ENCODE measurements around the gene ZNF438.
"Not testable (repeated sequence)": the region's sequence is repeated elsewhere in the genome, so short reads cannot be mapped to it uniquely, and the experiment has no call there.

ZNF438 gene

GRCh38 chr10:31051703-31052102 lies 20.0 kb upstream of the ZNF438 start:
- Histone ChIP-seq H3K4me3 (ENCODE audit: low read length) (no peak overlapping the region), H3K27me3 (ENCODE audit: control insufficient read depth, insufficient read depth, low read length) (no peaks in the 10 kb centered on the region), H3K9me3 (ENCODE audit: control insufficient read depth, insufficient read depth, low read length) (no peaks in the 10 kb centered on the region), H3K27ac (ENCODE audit: low read length) (no peak overlapping the region), H3K4me1 (ENCODE audit: control insufficient read depth, insufficient read depth, low read length) (no peaks in the 10 kb centered on the region), H3K36me3 (ENCODE audit: control insufficient read depth, insufficient read depth, low read length) (no peaks in the 10 kb centered on the region)
- DNase-seq (ENCODE audit: low read depth, low spot score) = no peak
- WGBS (ENCODE audit: insufficient coverage, insufficient read length) = no CpG with 5 or more reads among the region's 4 CpGs

- no CpG with 5 or more reads among the region's 2 CpGs for WGBS (ENCODE audit: insufficient coverage, insufficient read length)
- H3K4me1 ChIP-seq (ENCODE audit: control insufficient read depth, insufficient read depth, low read length) = no peaks in the 10 kb centered on the region
- no peaks in the 10 kb centered on the region for H3K27me3 ChIP-seq (ENCODE audit: control insufficient read depth, insufficient read depth, low read length)
- H3K36me3 ChIP-seq (ENCODE audit: control insufficient read depth, insufficient read depth, low read length) = no peaks in the 10 kb centered on the region
- no peaks in the 10 kb centered on the region for H3K9me3 ChIP-seq (ENCODE audit: control insufficient read depth, insufficient read depth, low read length)
- no peak overlapping the region for H3K4me3 ChIP-seq (ENCODE audit: low read length)
- no peak for DNase-seq (ENCODE audit: low read depth, low spot score)
- H3K27ac ChIP-seq (ENCODE audit: low read length) = no peak overlapping the region
Observed at GRCh38 chr10:31042670-31043069, 11.0 kb upstream of the ZNF438 start.

- Histone ChIP-seq H3K4me1 (ENCODE audit: control insufficient read depth, insufficient read depth, low read length) (no peaks in the 10 kb centered on the region), H3K27me3 (ENCODE audit: control insufficient read depth, insufficient read depth, low read length) (no peaks in the 10 kb centered on the region), H3K9me3 (ENCODE audit: control insufficient read depth, insufficient read depth, low read length) (no peaks in the 10 kb centered on the region), H3K27ac (ENCODE audit: low read length) (no peak overlapping the region), H3K36me3 (ENCODE audit: control insufficient read depth, insufficient read depth, low read length) (no peaks in the 10 kb centered on the region), H3K4me3 (ENCODE audit: low read length) (no peak overlapping the region)
- DNase-seq (ENCODE audit: low read depth, low spot score) = no peak
- WGBS (ENCODE audit: insufficient coverage, insufficient read length) = no CpG with 5 or more reads among the region's 3 CpGs
Observed at GRCh38 chr10:31041011-31041410, 9.3 kb upstream of the ZNF438 start.

GRCh38 chr10:31039006-31039405 lies 7.3 kb upstream of the ZNF438 start:
- DNase-seq (ENCODE audit: low read depth, low spot score); H3K27ac ChIP-seq (ENCODE audit: low read length); H3K9me3 ChIP-seq (ENCODE audit: control insufficient read depth, insufficient read depth, low read length); H3K27me3 ChIP-seq (ENCODE audit: control insufficient read depth, insufficient read depth, low read length); H3K4me3 ChIP-seq (ENCODE audit: low read length); H3K36me3 ChIP-seq (ENCODE audit: control insufficient read depth, insufficient read depth, low read length); H3K4me1 ChIP-seq (ENCODE audit: control insufficient read depth, insufficient read depth, low read length): not testable (repeated sequence)
- no CpG with 5 or more reads among the region's 2 CpGs for WGBS (ENCODE audit: insufficient coverage, insufficient read length)

DNA sequence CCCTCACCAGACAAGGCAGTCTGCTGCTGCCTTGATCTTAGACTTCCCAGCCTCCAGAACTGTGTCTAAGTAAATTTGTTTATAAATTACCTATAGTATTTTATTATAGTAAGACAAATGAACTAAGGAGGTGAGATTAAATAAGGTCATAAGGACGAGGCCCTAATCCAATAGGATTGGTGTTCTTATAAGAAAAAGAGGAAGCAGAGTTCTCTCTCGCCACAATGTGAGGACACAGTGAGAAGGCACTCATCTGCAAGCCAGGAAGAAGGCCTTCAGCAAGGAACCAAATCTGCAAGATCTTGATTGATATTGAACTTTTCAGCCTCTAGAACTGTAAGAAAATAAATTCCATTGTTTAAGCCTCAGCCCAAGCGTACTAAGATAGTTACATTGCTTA lies 6.1 kb upstream of the ZNF438 start:
- Histone ChIP-seq H3K36me3 (ENCODE audit: control insufficient read depth, insufficient read depth, low read length) (no peaks in the 10 kb centered on the region), H3K4me1 (ENCODE audit: control insufficient read depth, insufficient read depth, low read length) (no peaks in the 10 kb centered on the region), H3K4me3 (ENCODE audit: low read length) (no peak overlapping the region), H3K27ac (ENCODE audit: low read length) (no peak overlapping the region), H3K27me3 (ENCODE audit: control insufficient read depth, insufficient read depth, low read length) (no peaks in the 10 kb centered on the region), H3K9me3 (ENCODE audit: control insufficient read depth, insufficient read depth, low read length) (no peaks in the 10 kb centered on the region)
- no CpG with 5 or more reads among the region's 3 CpGs for WGBS (ENCODE audit: insufficient coverage, insufficient read length)
- DNase-seq (ENCODE audit: low read depth, low spot score) = no peak

- peak; percentile 68 for DNase-seq (ENCODE audit: low read depth, low spot score)
- H3K27ac ChIP-seq (ENCODE audit: low read length) = no peak overlapping the region
- no CpG with 5 or more reads among the region's 4 CpGs for WGBS (ENCODE audit: insufficient coverage, insufficient read length)
Observed at GRCh38 chr10:31036209-31036608, 4.5 kb upstream of the ZNF438 start.

DNA sequence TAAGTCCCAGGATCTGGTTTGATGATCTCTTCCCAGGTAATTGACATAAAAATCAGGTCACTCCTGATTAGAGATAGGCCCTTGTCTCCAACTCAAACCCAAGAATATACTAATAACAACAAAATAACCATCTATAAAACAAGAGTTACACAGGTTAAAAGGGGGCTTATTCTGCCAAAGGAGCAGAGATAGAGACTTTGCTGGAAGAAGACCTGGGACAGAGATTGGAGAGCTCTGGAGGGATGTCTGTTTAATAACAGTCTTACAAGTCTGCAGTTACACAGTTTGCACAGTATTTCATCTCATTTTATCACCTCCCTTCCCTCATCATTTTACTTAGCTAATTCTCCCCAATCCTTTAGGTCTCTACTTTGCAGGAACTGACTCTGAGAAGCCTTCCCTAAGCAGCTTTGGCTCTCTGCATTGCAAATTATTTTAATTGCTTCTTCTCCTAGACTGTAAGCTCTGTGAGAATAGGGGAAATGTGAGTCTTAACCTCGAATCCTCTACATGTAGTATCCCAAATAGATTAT lies 3.7 kb upstream of the ZNF438 start:
- no peak for DNase-seq (ENCODE audit: low read depth, low spot score)
- no peaks in the 10 kb centered on the region for H3K27me3 ChIP-seq (ENCODE audit: control insufficient read depth, insufficient read depth, low read length)
- no CpG with 5 or more reads among the region's 1 CpG for WGBS (ENCODE audit: insufficient coverage, insufficient read length)

More at GRCh38 chr10:31036209-31036608, 4.5 kb upstream of the ZNF438 start:
- no peaks in the 10 kb centered on the region for H3K27me3 ChIP-seq (ENCODE audit: control insufficient read depth, insufficient read depth, low read length)
- H3K4me3 ChIP-seq (ENCODE audit: low read length) = no peak overlapping the region
- H3K36me3 ChIP-seq (ENCODE audit: control insufficient read depth, insufficient read depth, low read length) = no peaks in the 10 kb centered on the region
- no peaks in the 10 kb centered on the region for H3K4me1 ChIP-seq (ENCODE audit: control insufficient read depth, insufficient read depth, low read length)
- H3K9me3 ChIP-seq (ENCODE audit: control insufficient read depth, insufficient read depth, low read length) = no peaks in the 10 kb centered on the region

GRCh38 chr10:31034098-31034909 lies 2.6 kb upstream of the ZNF438 start:
- no CpG with 5 or more reads among the region's 2 CpGs for WGBS (ENCODE audit: insufficient coverage, insufficient read length)
- H3K36me3 ChIP-seq (ENCODE audit: control insufficient read depth, insufficient read depth, low read length) = no peaks in the 10 kb centered on the region
- H3K27me3 ChIP-seq (ENCODE audit: control insufficient read depth, insufficient read depth, low read length) = no peaks in the 10 kb centered on the region
- H3K4me3 ChIP-seq (ENCODE audit: low read length) = no peak overlapping the region
- peaks cover 1% of the 10 kb centered on the region; the same call in 1 of the 2 replicates for H3K4me1 ChIP-seq (ENCODE audit: control insufficient read depth, insufficient read depth, low read length)
- H3K27ac ChIP-seq (ENCODE audit: low read length) = no peak overlapping the region
- no peak for DNase-seq (ENCODE audit: low read depth, low spot score)
- H3K9me3 ChIP-seq (ENCODE audit: control insufficient read depth, insufficient read depth, low read length) = no peaks in the 10 kb centered on the region

More for the DNA sequence above, 3.7 kb upstream of the ZNF438 start:
- Histone ChIP-seq H3K36me3 (ENCODE audit: control insufficient read depth, insufficient read depth, low read length) (no peaks in the 10 kb centered on the region), H3K4me3 (ENCODE audit: low read length) (no peak overlapping the region), H3K27ac (ENCODE audit: low read length) (no peak overlapping the region), H3K9me3 (ENCODE audit: control insufficient read depth, insufficient read depth, low read length) (no peaks in the 10 kb centered on the region), H3K4me1 (ENCODE audit: control insufficient read depth, insufficient read depth, low read length) (peaks cover 1% of the 10 kb centered on the region; the same call in 1 of the 2 replicates)

DNA sequence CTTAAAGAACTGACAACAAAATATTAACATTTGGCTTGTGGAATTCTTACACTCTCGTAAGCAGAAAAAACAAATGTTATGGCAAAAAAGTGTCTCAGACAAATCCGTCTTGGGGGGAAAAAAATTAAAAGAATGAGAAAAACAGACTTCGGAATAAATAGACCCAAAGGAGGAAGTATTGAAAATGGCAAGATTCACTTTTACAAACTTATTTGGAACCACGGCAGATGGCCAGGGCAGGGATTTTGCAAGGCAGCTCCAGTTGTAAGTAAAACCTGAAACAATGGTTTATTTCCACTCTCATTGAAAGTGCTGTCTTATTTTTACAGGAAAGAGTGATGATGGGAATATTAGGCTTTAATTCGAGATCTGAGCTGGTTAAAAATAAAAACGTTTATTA lies 1.5 kb upstream of the ZNF438 start:
- Histone ChIP-seq H3K36me3 (ENCODE audit: control insufficient read depth, insufficient read depth, low read length) (no peaks in the 10 kb centered on the region), H3K9me3 (ENCODE audit: control insufficient read depth, insufficient read depth, low read length) (no peaks in the 10 kb centered on the region), H3K4me1 (ENCODE audit: control insufficient read depth, insufficient read depth, low read length) (peaks cover 1% of the 10 kb centered on the region; the same call in 1 of the 2 replicates), H3K27ac (ENCODE audit: low read length) (no peak overlapping the region), H3K27me3 (ENCODE audit: control insufficient read depth, insufficient read depth, low read length) (no peaks in the 10 kb centered on the region), H3K4me3 (ENCODE audit: low read length) (no peak overlapping the region)
- no peak for DNase-seq (ENCODE audit: low read depth, low spot score)
- WGBS (ENCODE audit: insufficient coverage, insufficient read length) = 80% methylated on average over 1 of the region's 6 CpGs

DNA sequence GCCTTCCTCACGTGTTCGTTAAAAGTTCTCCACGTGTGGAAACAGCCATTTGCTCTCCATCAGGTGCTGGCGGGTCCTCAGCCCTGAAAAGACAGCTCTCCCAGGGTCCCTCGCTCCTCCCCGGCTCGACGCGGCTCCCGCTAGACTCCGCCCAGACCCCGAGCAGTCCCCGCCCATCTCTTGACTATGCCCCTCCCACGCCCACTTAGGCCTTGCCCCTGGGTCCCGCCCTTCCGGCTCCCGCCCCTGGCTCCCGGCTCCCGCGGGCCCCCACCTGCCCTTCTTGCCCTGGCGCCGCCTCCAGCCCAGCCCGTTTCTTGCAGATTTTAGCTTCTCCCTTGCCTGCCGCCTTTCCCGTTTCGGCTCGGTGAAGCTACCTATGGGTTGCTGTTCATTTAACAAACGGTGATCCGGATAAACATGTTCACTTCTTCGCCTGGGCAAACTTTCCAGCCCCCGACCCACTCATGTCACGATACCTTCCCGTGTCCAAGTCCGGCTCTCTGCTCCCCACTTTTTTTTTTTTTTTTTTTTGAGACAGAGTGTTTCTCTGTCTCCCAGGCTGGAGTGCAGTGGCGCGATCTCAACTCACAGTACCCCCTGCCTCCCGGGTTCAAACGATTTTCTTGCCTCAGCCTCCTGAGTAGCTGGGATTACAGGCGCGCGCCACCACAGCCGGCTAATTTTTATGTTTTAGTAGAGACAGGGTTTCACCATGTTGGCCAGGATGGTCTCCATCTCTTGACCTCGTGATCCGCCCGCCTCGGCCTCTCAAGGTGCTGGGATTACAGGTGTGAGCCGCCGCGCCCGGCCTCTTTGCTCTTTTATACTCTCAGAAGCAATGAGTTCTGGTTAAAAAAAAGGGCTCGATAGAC lies 830 bp upstream of the ZNF438 start:
- WGBS (ENCODE audit: insufficient coverage, insufficient read length) = no CpG with 5 or more reads among the region's 51 CpGs
- peak; percentile 60 for DNase-seq (ENCODE audit: low read depth, low spot score)
- H3K9me3 ChIP-seq (ENCODE audit: control insufficient read depth, insufficient read depth, low read length) = no peaks in the 10 kb centered on the region
- H3K4me1 ChIP-seq (ENCODE audit: control insufficient read depth, insufficient read depth, low read length) = peaks cover 1% of the 10 kb centered on the region; the same call in 1 of the 2 replicates
- H3K27me3 ChIP-seq (ENCODE audit: control insufficient read depth, insufficient read depth, low read length) = no peaks in the 10 kb centered on the region
- peak overlapping the region; percentile 74; the same call in 1 of the 2 replicates for H3K4me3 ChIP-seq (ENCODE audit: low read length)
- H3K27ac ChIP-seq (ENCODE audit: low read length) = no peak overlapping the region
- no peaks in the 10 kb centered on the region for H3K36me3 ChIP-seq (ENCODE audit: control insufficient read depth, insufficient read depth, low read length)

All from iPS DF 6.9 (cell line).